Caco-2 (cell line): ENCODE results near the gene HIRA. TPM values are rescaled to one million over a fixed set of nuclear protein-coding genes. Genes with fewer than 3 reads are reported as not detected.
"Not testable (repeated sequence)": the region's sequence is repeated elsewhere in the genome, so short reads cannot be mapped to it uniquely, and the experiment has no call there.

ENCODE experiments used
- BruUV-seq: library from RNA; stranded (reverse); fragments of 400-500 nt; replicated peaks from 2 replicates; lab custom pipeline; 2021; lab: Mats Ljungman, UMichigan
- CTCF ChIA-PET: fragments of 300-600 bp; sonication (Branson Sonifier 250); formaldehyde crosslinking; loops from one replicate; lab custom pipeline; 2022; ENCODE audit warnings: antibody characterized with exemption; lab: Charles Lee
- POLR2A ChIA-PET: fragments of 300-600 bp; sonication (Branson Sonifier 250); formaldehyde crosslinking; loops from one replicate; lab custom pipeline; 2022; ENCODE audit warnings: antibody characterized with exemption; lab: Charles Lee
- DNase-seq, 2 experiments: peaks; one replicate each; pipeline versions ENCODE4 v3.0.0 to v3.0.0-alpha.2; 2020 to 2022
- H3K27me3 ChIP-seq: replicated peaks from 2 replicates; pipeline ENCODE4 v1.6.0; 2011; ENCODE audit warnings: low read length; ENCODE audit not compliant: control insufficient read depth, insufficient read depth
- H3K36me3 ChIP-seq: 2 replicates; pipeline ENCODE4 v1.5.1; 2011; ENCODE audit warnings: low read length; ENCODE audit not compliant: control insufficient read depth, insufficient read depth
- H3K4me1 ChIP-seq: fragments of 250-450 bp; sonication (Bioruptor Pico); 2 replicates; pipeline ENCODE4 v1.5.1; 2020; ENCODE audit warnings: mild to moderate bottlenecking
- H3K4me3 ChIP-seq: 2 replicates; pipeline ENCODE4 v1.5.1; 2011; ENCODE audit warnings: low read depth, mild to moderate bottlenecking, control low read depth, low read length
- H3K9me3 ChIP-seq: fragments of 250-450 bp; sonication (Bioruptor Pico); 2 replicates; pipeline ENCODE4 v1.5.1; 2020; ENCODE audit warnings: mild to moderate bottlenecking, moderate library complexity
- H3K27ac Mint-ChIP-seq: one replicate; pipeline ENCODE4 v1.8.0; 2022; ENCODE audit warnings: mixed read lengths; ENCODE audit not compliant: unreplicated experiment
- H3K27me3 Mint-ChIP-seq: one replicate; pipeline ENCODE4 v1.8.0; 2022; ENCODE audit warnings: mixed read lengths; ENCODE audit not compliant: insufficient read depth, unreplicated experiment
- H3K36me3 Mint-ChIP-seq: one replicate; pipeline ENCODE4 v1.8.0; 2022; ENCODE audit warnings: mild to moderate bottlenecking, mixed read lengths; ENCODE audit not compliant: insufficient read depth, unreplicated experiment
- H3K4me1 Mint-ChIP-seq: one replicate; pipeline ENCODE4 v1.8.0; 2022; ENCODE audit warnings: low read depth, mixed read lengths; ENCODE audit not compliant: unreplicated experiment
- H3K4me3 Mint-ChIP-seq: one replicate; pipeline ENCODE4 v1.8.0; 2022; ENCODE audit warnings: mild to moderate bottlenecking, moderate library complexity, mixed read lengths; ENCODE audit not compliant: unreplicated experiment
- H3K9me3 Mint-ChIP-seq: one replicate; pipeline ENCODE4 v1.8.0; 2022; ENCODE audit warnings: mixed read lengths; ENCODE audit not compliant: unreplicated experiment
- intact Hi-C: fragments of 100-400 bp; cut with micrococcal nuclease; formaldehyde crosslinking; loops from one replicate; pipeline ENCODE4 v1.10.0; 2022; ENCODE audit not compliant: unreplicated experiment
- total RNA-seq: library from RNA; stranded (reverse); gene quantifications from 2 replicates; pipeline ENCODE4 v1.2.3, GENCODE V29; 2022
- TF ChIP-seq, protein P1 (sequence below), 2 experiments: fragments of 200-600 bp in 1 of 2; IDR thresholded peaks; 1 replicate in 1 of 2; 2 replicates in 1 of 2; pipeline versions ENCODE4 v1.5.1 to v1.8.0; 2011 to 2022; ENCODE audit warnings: antibody characterized with exemption in 1 of 2, control low read depth in 1 of 2, inconsistent platforms in 1 of 2, low read depth in 1 of 2, low read length in 1 of 2, mild to moderate bottlenecking in 1 of 2, moderate library complexity in 1 of 2; ENCODE audit not compliant: insufficient read depth in 1 of 2, severe bottlenecking in 1 of 2, unreplicated experiment in 1 of 2

The HIRA gene
- total RNA-seq, 1 experiment from 2014 or later = 60.1 TPM

DNA sequence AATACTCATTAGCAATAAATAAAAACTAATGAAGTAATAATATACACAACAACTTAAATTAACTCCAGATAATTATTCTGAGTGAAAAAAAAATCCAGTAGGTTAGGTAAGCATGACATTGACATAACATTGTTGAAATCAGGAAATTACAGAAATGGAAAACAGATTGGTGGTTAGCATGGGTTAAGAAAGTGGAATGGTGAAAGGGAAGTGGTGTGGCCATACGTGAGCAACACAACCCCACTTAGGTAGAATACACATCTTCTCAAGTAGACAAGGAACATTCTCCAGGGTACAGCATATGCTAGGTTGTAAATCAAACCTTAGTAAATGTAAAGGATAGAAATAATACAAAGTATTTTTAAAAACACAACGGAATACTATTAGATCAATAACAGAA is 109.8 kb downstream of the HIRA start:
- CTCF ChIA-PET = no interaction called here
- peaks cover 40% of the 10 kb centered on the region for H3K9me3 Mint-ChIP-seq

DNA sequence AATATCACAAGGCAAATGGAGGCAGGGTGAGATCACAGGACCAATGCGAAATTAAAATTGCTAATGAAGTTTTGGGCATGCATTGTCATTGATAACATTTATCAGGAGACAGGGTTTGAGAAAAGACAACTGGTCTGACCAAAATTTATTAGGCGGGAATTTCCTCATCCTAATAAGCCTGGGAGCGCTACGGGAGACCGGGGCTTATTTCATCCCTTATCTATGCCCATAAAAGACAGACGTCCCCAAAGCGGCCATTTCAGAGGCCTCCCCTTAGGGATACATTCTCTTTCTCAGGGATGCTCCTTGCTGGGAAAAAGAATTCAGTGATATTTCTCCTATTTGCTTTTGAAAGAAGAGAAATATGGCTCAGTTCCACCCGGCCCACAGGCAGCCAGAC is 111.4 kb downstream of the HIRA start:
- CTCF ChIA-PET, H3K36me3 Mint-ChIP-seq: not testable (repeated sequence)

More for the DNA sequence above, 109.8 kb downstream of the HIRA start:
- H3K27me3 ChIP-seq = no peaks in the 10 kb centered on the region
- no TSS peak for BruUV-seq
- no peak for DNase-seq
- H3K36me3 ChIP-seq = no peaks in the 10 kb centered on the region
- Mint-ChIP-seq H3K27me3 (no peaks in the 10 kb centered on the region), H3K27ac (no peak overlapping the region), H3K4me3 (no peak overlapping the region), H3K36me3 (peaks cover 7% of the 10 kb centered on the region), H3K4me1 (no peaks in the 10 kb centered on the region)
- H3K9me3 ChIP-seq = peaks cover 19% of the 10 kb centered on the region
- TF ChIP-seq, protein P1, sequence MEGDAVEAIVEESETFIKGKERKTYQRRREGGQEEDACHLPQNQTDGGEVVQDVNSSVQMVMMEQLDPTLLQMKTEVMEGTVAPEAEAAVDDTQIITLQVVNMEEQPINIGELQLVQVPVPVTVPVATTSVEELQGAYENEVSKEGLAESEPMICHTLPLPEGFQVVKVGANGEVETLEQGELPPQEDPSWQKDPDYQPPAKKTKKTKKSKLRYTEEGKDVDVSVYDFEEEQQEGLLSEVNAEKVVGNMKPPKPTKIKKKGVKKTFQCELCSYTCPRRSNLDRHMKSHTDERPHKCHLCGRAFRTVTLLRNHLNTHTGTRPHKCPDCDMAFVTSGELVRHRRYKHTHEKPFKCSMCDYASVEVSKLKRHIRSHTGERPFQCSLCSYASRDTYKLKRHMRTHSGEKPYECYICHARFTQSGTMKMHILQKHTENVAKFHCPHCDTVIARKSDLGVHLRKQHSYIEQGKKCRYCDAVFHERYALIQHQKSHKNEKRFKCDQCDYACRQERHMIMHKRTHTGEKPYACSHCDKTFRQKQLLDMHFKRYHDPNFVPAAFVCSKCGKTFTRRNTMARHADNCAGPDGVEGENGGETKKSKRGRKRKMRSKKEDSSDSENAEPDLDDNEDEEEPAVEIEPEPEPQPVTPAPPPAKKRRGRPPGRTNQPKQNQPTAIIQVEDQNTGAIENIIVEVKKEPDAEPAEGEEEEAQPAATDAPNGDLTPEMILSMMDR (IDR thresholded peaks at IDR 0.05; ENCODE audit: insufficient read depth in 1 of 2, low read depth in 1 of 2, low read length in 1 of 2, severe bottlenecking in 1 of 2, unreplicated experiment in 1 of 2) = no peak
- no peak overlapping the region for H3K4me3 ChIP-seq
- H3K4me1 ChIP-seq = no peaks in the 10 kb centered on the region
- POLR2A ChIA-PET = no interaction called here
- intact Hi-C loops = no loop called here

DNA sequence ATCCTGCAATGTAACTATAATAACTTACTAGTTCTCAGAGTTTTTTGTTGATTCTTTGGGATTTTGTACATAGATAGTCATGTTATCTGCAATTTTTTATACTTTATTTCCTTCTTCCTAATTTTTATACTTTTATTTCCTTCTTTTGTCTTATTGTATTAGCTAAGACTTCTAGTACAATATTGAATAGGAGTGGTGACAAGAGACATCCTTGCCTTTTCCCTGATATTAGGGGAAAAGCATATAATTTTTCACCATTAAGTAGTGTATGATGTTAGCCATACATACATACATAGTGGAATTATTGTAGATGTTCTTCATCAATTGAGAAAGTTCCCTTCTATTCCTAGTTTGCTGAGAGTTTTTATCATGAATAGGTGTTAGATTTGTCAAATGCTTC is 112.3 kb downstream of the HIRA start:
- ChIA-PET CTCF (no interaction called here), POLR2A (no interaction called here)
- TF ChIP-seq, protein P1 (IDR thresholded peaks at IDR 0.05; ENCODE audit: insufficient read depth in 1 of 2, low read depth in 1 of 2, low read length in 1 of 2, severe bottlenecking in 1 of 2, unreplicated experiment in 1 of 2) = no peak
- H3K9me3 ChIP-seq = peaks cover 24% of the 10 kb centered on the region
- no peaks in the 10 kb centered on the region for H3K27me3 Mint-ChIP-seq
- no peak overlapping the region for H3K4me3 Mint-ChIP-seq
- BruUV-seq = no TSS peak
- H3K36me3 Mint-ChIP-seq = peaks cover 6% of the 10 kb centered on the region
- H3K4me1 Mint-ChIP-seq = no peaks in the 10 kb centered on the region
- intact Hi-C loops = no loop called here
- no peak for DNase-seq
- no peak overlapping the region for H3K4me3 ChIP-seq
- H3K4me1 ChIP-seq = no peaks in the 10 kb centered on the region
- H3K27me3 ChIP-seq = no peaks in the 10 kb centered on the region
- H3K36me3 ChIP-seq = no peaks in the 10 kb centered on the region
- H3K27ac Mint-ChIP-seq = no peak overlapping the region
- H3K9me3 Mint-ChIP-seq = peaks cover 41% of the 10 kb centered on the region

More for the DNA sequence above, 111.4 kb downstream of the HIRA start:
- H3K4me3 ChIP-seq, H3K27me3 Mint-ChIP-seq, DNase-seq, H3K36me3 ChIP-seq, H3K4me3 Mint-ChIP-seq, intact Hi-C loops, BruUV-seq, H3K4me1 Mint-ChIP-seq, H3K4me1 ChIP-seq, H3K27me3 ChIP-seq, POLR2A ChIA-PET, H3K27ac Mint-ChIP-seq: not testable (repeated sequence)
- H3K9me3 ChIP-seq = peaks cover 24% of the 10 kb centered on the region
- H3K9me3 Mint-ChIP-seq = peaks cover 37% of the 10 kb centered on the region

DNA sequence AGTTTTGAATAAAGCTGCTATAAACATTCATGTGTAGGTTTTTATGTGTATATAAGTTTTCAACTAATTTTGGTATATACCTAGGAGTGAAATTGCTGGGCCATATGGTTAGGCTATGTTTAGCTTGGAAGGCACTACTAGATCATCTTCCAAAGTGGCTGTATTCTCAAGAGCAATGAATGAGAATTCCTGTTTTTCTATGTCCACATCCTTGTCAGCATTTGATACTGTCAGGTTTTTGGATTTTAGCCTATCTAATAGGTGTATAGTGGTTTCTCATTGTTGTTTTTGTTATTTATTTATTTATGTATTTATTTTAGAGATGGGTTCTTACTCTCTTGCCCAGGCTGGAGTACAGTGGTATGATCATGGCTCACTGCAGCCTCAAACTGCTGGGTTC is 113.7 kb downstream of the HIRA start:
- BruUV-seq = no TSS peak
- peaks cover 47% of the 10 kb centered on the region for H3K9me3 Mint-ChIP-seq
- CTCF ChIA-PET = no interaction called here

More for the DNA sequence above, 113.7 kb downstream of the HIRA start:
- Histone ChIP-seq H3K4me3 (no peak overlapping the region), H3K27me3 (no peaks in the 10 kb centered on the region), H3K9me3 (peaks cover 24% of the 10 kb centered on the region), H3K4me1 (no peaks in the 10 kb centered on the region), H3K36me3 (no peaks in the 10 kb centered on the region)
- Mint-ChIP-seq H3K27me3 (no peaks in the 10 kb centered on the region), H3K36me3 (peaks cover 6% of the 10 kb centered on the region), H3K4me1 (no peaks in the 10 kb centered on the region), H3K27ac (no peak overlapping the region), H3K4me3 (no peak overlapping the region)
- intact Hi-C loops = no loop called here
- no peak for DNase-seq
- TF ChIP-seq, protein P1 (IDR thresholded peaks at IDR 0.05; ENCODE audit: insufficient read depth in 1 of 2, low read depth in 1 of 2, low read length in 1 of 2, severe bottlenecking in 1 of 2, unreplicated experiment in 1 of 2) = no peak
- POLR2A ChIA-PET = no interaction called here
